Measurements from ENCODE around the gene SLC17A8. TPM values are rescaled to one million over a fixed set of nuclear protein-coding genes. Genes with fewer than 3 reads are reported as not detected.

SLC17A8 gene
- total and polyA plus RNA-seq, 3 donors from 2014 or later, result 0.08 to 0.37 (median 0.28) TPM

- no peaks in the 10 kb centered on the region for H3K27me3 ChIP-seq
- no peak overlapping the region for H3K27ac ChIP-seq
- intact Hi-C loops (cut with DNase I; ENCODE audit: low total_unique reads), result no loop called here
- 52 to 63% methylated on average over 11 to 12 of the region's 12 CpGs for WGBS, 2 donors
- peaks cover 3% of the 10 kb centered on the region for H3K4me1 ChIP-seq
- no peaks in the 10 kb centered on the region for H3K36me3 ChIP-seq (ENCODE audit: low read depth, missing control alignments)
- no peaks in the 10 kb centered on the region for H3K9me3 ChIP-seq
- TF ChIP-seq POLR2A (IDR thresholded peaks at IDR 0.05) (no peak), CTCF (IDR thresholded peaks at IDR 0.05) (no peak)
- peak; percentile 83 for DNase-seq
- H3K4me3 ChIP-seq, result no peak overlapping the region
These were observed 18.3 kb downstream of the SLC17A8 start for GRCh38 chr12:100375038-100375735.

- Histone ChIP-seq H3K4me3 (no peak overlapping the region), H3K27me3 (no peaks in the 10 kb centered on the region), H3K4me1 (peaks cover 3% of the 10 kb centered on the region), H3K36me3 (ENCODE audit: low read depth, missing control alignments) (no peaks in the 10 kb centered on the region), H3K27ac (no peak overlapping the region), H3K9me3 (no peaks in the 10 kb centered on the region)
- 93 to 100% methylated on average over 1 of the region's 1 CpG for WGBS, 2 donors
- no peak for DNase-seq
- no peak for TF ChIP-seq CTCF (IDR thresholded peaks at IDR 0.05)
- TF ChIP-seq POLR2A (IDR thresholded peaks at IDR 0.05), result no peak
- intact Hi-C loops (cut with DNase I; ENCODE audit: low total_unique reads), result no loop called here
These were observed 19.3 kb downstream of the SLC17A8 start for GRCh38 chr12:100376161-100376560.

GRCh38 chr12:100381379-100381778 is 24.5 kb downstream of the SLC17A8 start:
- TF ChIP-seq CTCF (IDR thresholded peaks at IDR 0.05) (no peak), POLR2A (IDR thresholded peaks at IDR 0.05) (no peak)
- Histone ChIP-seq H3K27me3 (no peaks in the 10 kb centered on the region), H3K4me3 (no peak overlapping the region), H3K9me3 (no peaks in the 10 kb centered on the region), H3K36me3 (ENCODE audit: low read depth, missing control alignments) (no peaks in the 10 kb centered on the region), H3K4me1 (no peaks in the 10 kb centered on the region), H3K27ac (no peak overlapping the region)
- no peak for DNase-seq
- WGBS, 2 donors, result 89 to 93% methylated on average over 2 of the region's 2 CpGs
- intact Hi-C loops (cut with DNase I; ENCODE audit: low total_unique reads), result no loop called here

- H3K4me1 ChIP-seq, result no peaks in the 10 kb centered on the region
- TF ChIP-seq CTCF (IDR thresholded peaks at IDR 0.05) (no peak), POLR2A (IDR thresholded peaks at IDR 0.05) (no peak)
- 79 to 81% methylated on average over 6 of the region's 6 CpGs for WGBS, 2 donors
- no peaks in the 10 kb centered on the region for H3K36me3 ChIP-seq (ENCODE audit: low read depth, missing control alignments)
- no peaks in the 10 kb centered on the region for H3K9me3 ChIP-seq
- no peak for DNase-seq
- intact Hi-C loops (cut with DNase I; ENCODE audit: low total_unique reads), result no loop called here
- H3K27ac ChIP-seq, result no peak overlapping the region
- H3K27me3 ChIP-seq, result no peaks in the 10 kb centered on the region
- no peak overlapping the region for H3K4me3 ChIP-seq
These were observed 25.5 kb downstream of the SLC17A8 start for GRCh38 chr12:100382338-100382737.

Data from testis (tissue), 3 donors.